Endothelial cell of umbilical vein (primary cell): ENCODE measurements around the gene IL22RA1. TPM values are rescaled to one million over a fixed set of nuclear protein-coding genes. Genes with fewer than 3 reads are reported as not detected.

ENCODE experiments used
- BruUV-seq: library from RNA; stranded (reverse); fragments of 400-500 nt; replicated peaks from 2 replicates; lab custom pipeline; 2021; lab: Mats Ljungman, UMichigan
- CTCF ChIA-PET: fragments of 300-600, 350-600 bp; sonication (Branson Sonifier 250); formaldehyde crosslinking; loops from one replicate; lab custom pipeline; 2021; ENCODE audit warnings: antibody characterized with exemption, inconsistent platforms; lab: Charles Lee
- POLR2A ChIA-PET: fragments of 300-600, 350-600 bp; sonication (Branson Sonifier 250); formaldehyde crosslinking; loops from one replicate; lab custom pipeline; 2021; ENCODE audit warnings: antibody characterized with exemption, inconsistent platforms; lab: Charles Lee
- DNase-seq: peaks from one replicate; pipeline ENCODE4 v3.0.0-alpha.2; 2011; ENCODE audit warnings: low read depth, low spot score
- FAIRE-seq: peaks from 2 replicates; lab custom pipeline; 2011; peaks lifted over from hg19 to GRCh38; lab: Jason Lieb, UNC
- H2AFZ ChIP-seq: 2 replicates; pipeline ENCODE4 v1.6.0; 2012; ENCODE audit warnings: low read depth, low read length, control low read depth, inconsistent platforms
- H3K27ac ChIP-seq: 2 replicates; pipeline ENCODE4 v1.5.1; 2011; ENCODE audit warnings: low read depth, mild to moderate bottlenecking, control low read depth, low read length, moderate library complexity; ENCODE audit not compliant: insufficient read depth
- H3K27me3 ChIP-seq, 2 experiments: 2 replicates each; pipeline versions ENCODE4 v1.6.0 to v1.6.1; 2011; ENCODE audit warnings: low read length in 2 of 2, mixed read lengths in 1 of 2; ENCODE audit not compliant: control insufficient read depth in 2 of 2, insufficient read depth in 2 of 2
- H3K36me3 ChIP-seq, 2 experiments: 2 replicates in 1 of 2; 3 replicates in 1 of 2; pipeline ENCODE4 v1.5.1; 2011; ENCODE audit warnings: low read length in 2 of 2, mild to moderate bottlenecking in 1 of 2, moderate library complexity in 1 of 2; ENCODE audit not compliant: control insufficient read depth in 2 of 2, insufficient read depth in 2 of 2; ENCODE audit errors: extremely low read depth in 1 of 2
- H3K4me1 ChIP-seq: 3 replicates; pipeline ENCODE4 v1.5.1; 2011; ENCODE audit warnings: mild to moderate bottlenecking, low read length; ENCODE audit not compliant: control insufficient read depth, insufficient read depth; ENCODE audit errors: extremely low read depth
- H3K4me2 ChIP-seq: 2 replicates; pipeline ENCODE4 v1.6.1; 2011; ENCODE audit warnings: low read length, control low read depth, mixed read lengths; ENCODE audit not compliant: insufficient read depth
- H3K4me3 ChIP-seq, 3 experiments: fragments of 200-600 bp in 1 of 3; sonication (generic), shearing (Covaris generic) in 1 of 3; replicated peaks in 1 of 3; 2 replicates each; pipeline ENCODE4 v1.5.1; 2011 to 2016; ENCODE audit warnings: control low read depth in 3 of 3, low read length in 3 of 3, mild to moderate bottlenecking in 2 of 3, inconsistent platforms in 1 of 3, low read depth in 1 of 3, moderate library complexity in 1 of 3; ENCODE audit not compliant: insufficient read depth in 1 of 3
- H3K79me2 ChIP-seq: 2 replicates; pipeline ENCODE4 v1.6.0; 2012; ENCODE audit warnings: low read length, inconsistent platforms; ENCODE audit not compliant: control insufficient read depth, insufficient read depth
- H3K9ac ChIP-seq: replicated peaks from 2 replicates; pipeline ENCODE3; 2011; ENCODE audit warnings: low read length, control low read depth; ENCODE audit not compliant: insufficient read depth; ENCODE audit errors: extremely low read depth
- H3K9me1 ChIP-seq: replicated peaks from 3 replicates; pipeline ENCODE4 v1.6.0; 2011; ENCODE audit warnings: mild to moderate bottlenecking, low read length; ENCODE audit not compliant: control insufficient read depth, insufficient read depth; ENCODE audit errors: extremely low read depth
- H3K9me3 ChIP-seq: replicated peaks from 2 replicates; pipeline ENCODE4 v1.5.1; 2012; ENCODE audit warnings: low read length, inconsistent platforms; ENCODE audit not compliant: control insufficient read depth, insufficient read depth
- H4K20me1 ChIP-seq: replicated peaks from 2 replicates; pipeline ENCODE3; 2011; ENCODE audit warnings: mild to moderate bottlenecking, low read length; ENCODE audit not compliant: control insufficient read depth, insufficient read depth; ENCODE audit errors: extremely low read depth
- CTCF ChIP-seq, 2 donors: IDR thresholded peaks; 1 replicate in 1 of 2; 2 replicates in 1 of 2; pipeline ENCODE4 v1.5.1; 2011; ENCODE audit warnings: low read length in 2 of 2, mild to moderate bottlenecking in 2 of 2, moderate library complexity in 2 of 2, control low read depth in 1 of 2, inconsistent platforms in 1 of 2, low read depth in 1 of 2; ENCODE audit not compliant: insufficient read depth in 1 of 2; ENCODE audit errors: extremely low read depth in 1 of 2
- EZH2 ChIP-seq: IDR thresholded peaks from 2 replicates; pipeline ENCODE4 v1.6.1; 2012; ENCODE audit warnings: borderline replicate concordance, low read depth, mild to moderate bottlenecking, moderate library complexity, low read length, inconsistent platforms; ENCODE audit not compliant: severe bottlenecking
- FOS ChIP-seq: IDR thresholded peaks from 2 replicates; pipeline ENCODE4 v1.6.1; 2011; ENCODE audit warnings: mild to moderate bottlenecking, low read length, moderate library complexity, borderline replicate concordance; ENCODE audit not compliant: insufficient read depth
- GATA2 ChIP-seq: IDR thresholded peaks from 2 replicates; pipeline ENCODE4 v1.7.0; 2011; ENCODE audit warnings: low read depth, mild to moderate bottlenecking, moderate library complexity, mixed read lengths, low read length; ENCODE audit not compliant: insufficient read length, insufficient read depth
- JUN ChIP-seq: IDR thresholded peaks from 2 replicates; pipeline ENCODE4 v1.6.1; 2011; ENCODE audit warnings: borderline replicate concordance, low read depth; ENCODE audit not compliant: insufficient read length, insufficient read depth
- MYC ChIP-seq: IDR thresholded peaks from one replicate; pipeline ENCODE4 v1.6.1; 2011; ENCODE audit warnings: mild to moderate bottlenecking, low read depth, low read length
- POLR2A ChIP-seq: IDR thresholded peaks from 2 replicates; pipeline ENCODE4 v1.6.1; 2012; ENCODE audit warnings: low read depth, mild to moderate bottlenecking, control low read depth, low read length
- POLR2AphosphoS5 ChIP-seq: IDR thresholded peaks from 2 replicates; pipeline ENCODE4 v1.6.1; 2012; ENCODE audit warnings: low read depth, mild to moderate bottlenecking, control low read depth, low read length, moderate library complexity; ENCODE audit not compliant: insufficient read depth
- dilution Hi-C: fragments of 300-500 bp; cut with MboI; formaldehyde crosslinking; loops from one replicate; pipeline ENCODE4 v1.15.0; 2019; ENCODE audit warnings: low sequenced_read_pairs; ENCODE audit not compliant: extremely low pct_ligation_motif_present
- intact Hi-C: fragments of 100-400 bp; cut with micrococcal nuclease; formaldehyde crosslinking; loops from one replicate; pipeline ENCODE4 v1.10.0; 2022
- polyA plus RNA-seq, 4 experiments: library from polyadenylated mRNA; depleted of rRNA in 3 of 4; stranded (reverse) in 3 of 4; unstranded in 1 of 4; fragments of >200 nt; gene quantifications; 2 replicates each; pipeline versions ENCODE4 v1.2.1 to v1.2.3, GENCODE V29; 2011 to 2012; ENCODE audit warnings: missing spikeins in 1 of 4
- total RNA-seq: library from RNA; stranded (reverse); gene quantifications from 2 replicates; pipeline ENCODE4 v1.2.3, GENCODE V29; 2021
- TF ChIP-seq, protein P1 (sequence below): IDR thresholded peaks from 2 replicates; pipeline ENCODE4 v1.6.1; 2011; ENCODE audit not compliant: insufficient read depth, insufficient read length

The IL22RA1 gene
- total and polyA plus RNA-seq, 2 donors (not counting 3 experiments of a cell fraction or from before 2014, with no cell fraction given): not detected

DNA sequence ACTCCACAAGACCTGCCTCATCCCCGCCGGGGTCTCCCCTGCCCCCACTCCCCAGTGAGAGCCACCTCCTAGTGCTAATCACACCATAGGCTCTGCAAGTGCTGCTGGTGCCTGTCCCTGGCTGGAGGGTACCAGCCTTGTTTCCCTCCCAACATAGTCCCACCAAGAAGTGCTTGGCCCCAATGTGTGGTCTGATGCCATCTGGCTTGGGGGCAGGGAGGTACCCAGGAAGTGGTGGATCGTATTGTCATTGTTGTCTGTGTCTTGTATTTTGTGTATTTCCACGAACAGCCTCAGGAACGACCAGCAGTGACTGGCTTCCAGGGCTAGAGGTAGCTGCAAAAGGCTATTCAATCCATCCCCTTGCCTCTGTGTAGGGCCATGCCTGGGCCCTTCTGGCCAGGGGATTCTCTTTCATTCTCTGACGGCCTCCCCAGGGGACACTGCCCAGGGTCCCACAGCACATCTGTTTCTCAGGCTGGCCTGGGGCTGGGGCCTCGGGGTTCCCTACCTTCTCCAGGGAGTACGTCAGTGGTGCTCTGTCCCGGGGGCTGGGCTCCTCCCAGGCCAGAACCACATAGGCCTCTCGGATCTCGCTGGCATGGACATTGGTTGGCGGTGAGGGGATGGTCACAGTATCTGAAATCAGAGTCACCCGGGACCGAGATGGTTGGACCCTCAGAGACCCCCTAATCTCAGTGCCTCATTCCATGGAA is 53.8 kb downstream of the IL22RA1 start:
- POLR2A ChIA-PET: no interaction called here
- CTCF ChIA-PET: interaction anchor here (2.1 kb wide), 1 partner anchor 18 kb away, joined by 6 read pairs; no protein-coding TSS in a partner anchor
- FAIRE-seq (no peak), DNase-seq (no peak)
- H3K9ac ChIP-seq: no peak overlapping the region
- dilution Hi-C loops: no loop called here
- no TSS peak for BruUV-seq
- intact Hi-C loops: no loop called here
- no peak overlapping the region for H3K4me2 ChIP-seq
- no peaks in the 10 kb centered on the region for H3K27me3 ChIP-seq
- H3K9me3 ChIP-seq: no peaks in the 10 kb centered on the region
- no peaks in the 10 kb centered on the region for H3K36me3 ChIP-seq
- H3K9me1 ChIP-seq: no peaks in the 10 kb centered on the region
- H3K27ac ChIP-seq: no peak overlapping the region
- no peak overlapping the region for H2AFZ ChIP-seq
- H3K4me3 ChIP-seq: no peak overlapping the region
- H3K79me2 ChIP-seq: no peaks in the 10 kb centered on the region
- TF ChIP-seq GATA2 (no peak), EZH2 (no peak), FOS (no peak), CTCF (IDR thresholded peaks at IDR 0.05; ENCODE audit: extremely low read depth in 1 of 2, insufficient read depth in 1 of 2, low read depth in 1 of 2, low read length in 2 of 2) (no peak), POLR2AphosphoS5 (no peak), MYC (no peak), JUN (no peak), POLR2A (no peak)
- TF ChIP-seq, protein P1, sequence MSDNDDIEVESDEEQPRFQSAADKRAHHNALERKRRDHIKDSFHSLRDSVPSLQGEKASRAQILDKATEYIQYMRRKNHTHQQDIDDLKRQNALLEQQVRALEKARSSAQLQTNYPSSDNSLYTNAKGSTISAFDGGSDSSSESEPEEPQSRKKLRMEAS: no peak
- no peaks in the 10 kb centered on the region for H3K4me1 ChIP-seq
- H4K20me1 ChIP-seq: no peaks in the 10 kb centered on the region
